OCI-LY3 (cell line): ENCODE data around the gene ERP44.

Experiments
- H2AFZ ChIP-seq: fragments of 200-600, 300-600 bp; shearing (Covaris generic); 2 replicates; pipeline ENCODE4 v1.6.0; 2014; ENCODE audit warnings: antibody characterized with exemption, low read depth, low read length
- H3K27ac ChIP-seq: fragments of 200-600, 300-600 bp; sonication (generic); 2 replicates; pipeline ENCODE4 v1.5.1; 2014; ENCODE audit warnings: mild to moderate bottlenecking, low read length, moderate library complexity, mixed read lengths
- H3K27me3 ChIP-seq: fragments of 200-600, 300-600 bp; sonication (generic); 2 replicates; pipeline ENCODE4 v1.6.1; 2014; ENCODE audit warnings: low read depth, low read length, mixed read lengths
- H3K36me3 ChIP-seq: fragments of 200-600, 300-600 bp; sonication (generic); replicated peaks from 2 replicates; pipeline ENCODE3; 2014; ENCODE audit warnings: low read depth, low read length, mixed read lengths
- H3K4me1 ChIP-seq: fragments of 300-600, 200-600 bp; sonication (generic); 2 replicates; pipeline ENCODE4 v1.6.1; 2014; ENCODE audit warnings: low read length, mixed read lengths
- H3K4me2 ChIP-seq: fragments of 200-600, 300-600 bp; sonication (generic); 2 replicates; pipeline ENCODE4 v1.6.1; 2014; ENCODE audit warnings: low read length, mixed read lengths
- H3K4me3 ChIP-seq: fragments of 300-600, 200-600 bp; sonication (generic); 2 replicates; pipeline ENCODE4 v1.5.1; 2014; ENCODE audit warnings: antibody characterized with exemption, mild to moderate bottlenecking, low read length, moderate library complexity
- H3K79me2 ChIP-seq: fragments of 300-600, 200-600 bp; shearing (Covaris generic); 2 replicates; pipeline ENCODE4 v1.6.1; 2014; ENCODE audit warnings: mild to moderate bottlenecking, low read length, mixed read lengths
- H3K9ac ChIP-seq: fragments of 300-600, 200-600 bp; shearing (Covaris generic); 2 replicates; pipeline ENCODE4 v1.6.0; 2014; ENCODE audit warnings: mild to moderate bottlenecking, low read length, moderate library complexity
- H3K9me3 ChIP-seq: fragments of 200-600, 300-600 bp; shearing (Covaris generic); 2 replicates; pipeline ENCODE4 v1.6.1; 2014; ENCODE audit warnings: low read length, mixed read lengths; ENCODE audit not compliant: insufficient read depth
- H4K20me1 ChIP-seq: fragments of 200-600, 300-600 bp; sonication (generic); 2 replicates; pipeline ENCODE4 v1.6.1; 2016; ENCODE audit warnings: low read length, mixed read lengths; ENCODE audit not compliant: insufficient read depth
- EZH2phosphoT487 ChIP-seq: fragments of 200-600 bp; shearing (Covaris generic); IDR thresholded peaks from 2 replicates; pipeline ENCODE4 v1.6.1; 2018; ENCODE audit warnings: antibody characterized with exemption, mixed run types, low read depth
- TF ChIP-seq, protein P1 (sequence below): fragments of 200-600, 300-600 bp; sonication (generic); IDR thresholded peaks from 2 replicates; pipeline ENCODE4 v1.5.1; 2014; ENCODE audit warnings: antibody characterized with exemption, low read length, low read depth

Gene ERP44

DNA sequence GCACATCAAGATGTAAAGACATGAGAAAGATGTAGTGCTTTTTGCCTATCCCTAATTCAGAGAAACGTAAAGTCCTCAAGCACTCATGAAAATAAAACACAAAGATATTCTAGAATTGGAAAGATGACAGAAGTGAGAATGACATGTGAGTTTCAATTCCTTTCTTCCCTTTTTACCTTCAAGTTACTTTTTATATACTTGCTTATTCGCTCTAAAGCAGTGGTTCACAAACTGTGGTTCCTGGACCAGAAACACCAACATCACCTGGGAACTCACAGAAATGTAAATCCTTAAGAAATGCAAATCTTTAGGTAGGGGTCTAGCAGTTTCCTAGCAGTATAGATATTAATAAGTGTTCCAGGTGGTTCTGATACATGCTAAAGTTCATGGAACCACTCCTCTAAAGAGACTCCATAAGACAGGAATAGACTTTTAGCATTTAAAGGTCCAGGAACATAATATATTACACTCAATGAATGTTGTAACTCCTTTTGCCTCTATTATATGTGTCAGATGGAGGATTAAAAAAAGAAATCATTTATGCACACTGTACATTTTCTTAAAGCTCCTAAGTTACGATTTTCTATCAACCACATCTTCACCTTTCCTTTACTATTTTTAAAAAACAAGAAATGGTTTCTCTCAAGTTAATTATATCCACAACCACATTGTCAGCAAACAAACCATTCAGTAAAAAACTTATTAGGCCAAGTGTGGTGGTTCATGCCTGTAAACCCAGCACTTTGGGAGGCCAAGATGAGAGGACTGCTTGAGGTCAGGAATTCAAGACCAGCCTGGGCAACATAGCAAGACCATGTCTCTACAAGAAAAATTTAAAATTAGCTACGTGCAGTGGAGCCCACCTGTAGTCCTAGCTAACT, 39.9 kb downstream of the ERP44 start:
- peaks cover 26% of the 10 kb centered on the region for H3K36me3 ChIP-seq
- peak overlapping the region; percentile 42 for H3K4me3 ChIP-seq
- peak overlapping the region; percentile 62 for H3K4me2 ChIP-seq
- H3K27ac ChIP-seq: peak overlapping the region; percentile 74
- 0 out of 2 replicates have a peak, but pooled peaks cover 2% of the 10 kb centered on the region for H4K20me1 ChIP-seq
- H3K27me3 ChIP-seq: no peaks in the 10 kb centered on the region
- H3K9ac ChIP-seq: no peak overlapping the region
- H2AFZ ChIP-seq: no peak overlapping the region
- H3K9me3 ChIP-seq: no peaks in the 10 kb centered on the region
- H3K4me1 ChIP-seq: peaks cover 44% of the 10 kb centered on the region
- no peak for TF ChIP-seq EZH2phosphoT487
- TF ChIP-seq, protein P1, sequence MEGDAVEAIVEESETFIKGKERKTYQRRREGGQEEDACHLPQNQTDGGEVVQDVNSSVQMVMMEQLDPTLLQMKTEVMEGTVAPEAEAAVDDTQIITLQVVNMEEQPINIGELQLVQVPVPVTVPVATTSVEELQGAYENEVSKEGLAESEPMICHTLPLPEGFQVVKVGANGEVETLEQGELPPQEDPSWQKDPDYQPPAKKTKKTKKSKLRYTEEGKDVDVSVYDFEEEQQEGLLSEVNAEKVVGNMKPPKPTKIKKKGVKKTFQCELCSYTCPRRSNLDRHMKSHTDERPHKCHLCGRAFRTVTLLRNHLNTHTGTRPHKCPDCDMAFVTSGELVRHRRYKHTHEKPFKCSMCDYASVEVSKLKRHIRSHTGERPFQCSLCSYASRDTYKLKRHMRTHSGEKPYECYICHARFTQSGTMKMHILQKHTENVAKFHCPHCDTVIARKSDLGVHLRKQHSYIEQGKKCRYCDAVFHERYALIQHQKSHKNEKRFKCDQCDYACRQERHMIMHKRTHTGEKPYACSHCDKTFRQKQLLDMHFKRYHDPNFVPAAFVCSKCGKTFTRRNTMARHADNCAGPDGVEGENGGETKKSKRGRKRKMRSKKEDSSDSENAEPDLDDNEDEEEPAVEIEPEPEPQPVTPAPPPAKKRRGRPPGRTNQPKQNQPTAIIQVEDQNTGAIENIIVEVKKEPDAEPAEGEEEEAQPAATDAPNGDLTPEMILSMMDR: no peak
- no peaks in the 10 kb centered on the region; the same call in 1 of the 2 replicates for H3K79me2 ChIP-seq

DNA sequence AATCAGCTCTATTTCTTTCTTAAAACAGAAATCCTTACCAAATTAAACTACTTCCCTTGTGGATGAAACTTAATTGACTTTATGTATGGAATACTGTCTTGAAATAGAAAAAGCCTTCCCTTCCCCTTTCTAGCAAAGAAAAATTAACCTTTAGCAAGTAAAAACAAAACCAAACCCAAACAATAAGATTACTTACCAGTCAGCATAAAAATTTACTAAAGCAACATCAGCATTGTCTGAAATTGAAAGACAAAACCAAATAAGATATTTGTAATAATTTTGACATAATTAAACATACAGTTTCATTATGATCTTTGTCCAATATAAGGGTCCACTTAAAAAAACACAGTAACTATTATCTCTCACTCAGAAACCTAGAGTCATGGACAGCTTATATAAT, 41.2 kb downstream of the ERP44 start:
- H3K36me3 ChIP-seq: peaks cover 26% of the 10 kb centered on the region
- H4K20me1 ChIP-seq: 0 out of 2 replicates have a peak, but pooled peaks cover 2% of the 10 kb centered on the region
- no peak overlapping the region for H3K4me3 ChIP-seq
- H3K27ac ChIP-seq: no peak overlapping the region
- no peak overlapping the region for H2AFZ ChIP-seq
- no peaks in the 10 kb centered on the region; the same call in 1 of the 2 replicates for H3K79me2 ChIP-seq
- H3K9ac ChIP-seq: no peak overlapping the region
- TF ChIP-seq, protein P1: no peak
- TF ChIP-seq EZH2phosphoT487: no peak
- no peaks in the 10 kb centered on the region for H3K27me3 ChIP-seq
- no peaks in the 10 kb centered on the region for H3K9me3 ChIP-seq
- H3K4me1 ChIP-seq: peaks cover 39% of the 10 kb centered on the region
- H3K4me2 ChIP-seq: peak overlapping the region; percentile 62; the same call in 1 of the 2 replicates

DNA sequence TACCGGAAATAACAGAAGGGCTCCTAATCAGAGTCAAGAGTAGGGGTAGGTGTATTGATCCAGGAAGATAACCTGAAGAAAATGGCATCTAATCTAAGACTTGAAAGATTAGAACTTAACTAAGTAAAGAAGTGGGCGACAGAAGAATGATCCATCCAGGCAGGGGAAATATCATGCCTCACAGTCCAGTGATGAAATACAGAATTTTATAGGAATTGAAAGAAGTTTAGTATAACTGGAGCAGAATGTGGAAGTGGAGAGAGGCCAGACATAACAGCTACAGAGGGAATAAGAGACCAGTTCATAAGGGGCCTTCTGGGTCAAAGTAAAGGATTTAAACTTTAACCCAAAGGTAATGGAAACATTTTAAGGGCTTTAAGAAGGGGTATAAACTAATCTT, 42.2 kb downstream of the ERP44 start:
- Histone ChIP-seq H3K9me3 (no peaks in the 10 kb centered on the region), H3K4me3 (no peak overlapping the region), H3K27ac (no peak overlapping the region), H2AFZ (no peak overlapping the region), H4K20me1 (0 out of 2 replicates have a peak, but pooled peaks cover 2% of the 10 kb centered on the region), H3K79me2 (no peaks in the 10 kb centered on the region; the same call in 1 of the 2 replicates), H3K36me3 (peaks cover 29% of the 10 kb centered on the region), H3K4me1 (peaks cover 47% of the 10 kb centered on the region), H3K27me3 (no peaks in the 10 kb centered on the region), H3K4me2 (no peak overlapping the region), H3K9ac (no peak overlapping the region)
- TF ChIP-seq EZH2phosphoT487: no peak

DNA sequence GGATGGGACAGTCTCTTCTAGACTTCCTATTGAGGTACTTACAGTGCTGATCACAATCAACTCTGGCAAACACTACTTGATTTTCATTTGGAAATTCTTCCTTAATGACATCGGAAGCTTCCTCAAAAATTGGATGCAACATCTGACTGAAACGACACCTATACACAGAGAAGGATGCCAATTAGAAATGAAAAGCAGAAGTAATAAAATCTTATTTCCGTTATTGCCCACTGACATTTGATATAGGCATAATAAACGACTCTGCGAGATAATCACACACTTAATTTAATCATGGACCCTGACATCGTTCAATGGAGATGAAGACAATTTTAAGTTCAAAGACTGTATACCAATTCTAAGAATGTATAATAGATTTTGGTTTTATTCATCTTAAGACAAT, 46.4 kb downstream of the ERP44 start:
- Histone ChIP-seq H3K27me3 (no peaks in the 10 kb centered on the region), H2AFZ (no peak overlapping the region), H3K79me2 (no peaks in the 10 kb centered on the region; the same call in 1 of the 2 replicates), H3K4me1 (peaks cover 17% of the 10 kb centered on the region), H4K20me1 (no peaks in the 10 kb centered on the region), H3K9ac (no peak overlapping the region), H3K36me3 (peaks cover 28% of the 10 kb centered on the region), H3K4me2 (no peak overlapping the region), H3K27ac (no peak overlapping the region), H3K9me3 (no peaks in the 10 kb centered on the region), H3K4me3 (no peak overlapping the region)
- no peak for TF ChIP-seq EZH2phosphoT487
- TF ChIP-seq, protein P1: no peak
